GM12891 (cell line): ENCODE measurements around the gene TTLL3.
A peak's percentile ranks its signal among the peaks of the same experiment; 100 is the strongest.

Source experiments
- DNase-seq: peaks from one replicate; pipeline ENCODE4 v3.0.0; 2011; ENCODE audit warnings: low spot score; ENCODE audit not compliant: insufficient read length
- FAIRE-seq: peaks from 2 replicates; lab custom pipeline; 2011; peaks lifted over from hg19 to GRCh38; lab: Jason Lieb, UNC
- PAX5 ChIP-seq: IDR thresholded peaks from 2 replicates; pipeline ENCODE4 v1.6.1; 2011; ENCODE audit warnings: low read length, moderate library complexity, mild to moderate bottlenecking; ENCODE audit not compliant: insufficient read depth, severe bottlenecking
- POLR2A ChIP-seq: IDR thresholded peaks from 2 replicates; pipeline ENCODE4 v1.6.1; 2011; ENCODE audit warnings: low read depth, low read length, control low read depth
- POLR2AphosphoS5 ChIP-seq: IDR thresholded peaks from 2 replicates; pipeline ENCODE4 v1.6.1; 2011; ENCODE audit warnings: low read depth, low read length, control low read depth
- POU2F2 ChIP-seq: IDR thresholded peaks from 2 replicates; pipeline ENCODE4 v1.6.1; 2011; ENCODE audit warnings: low read depth, mild to moderate bottlenecking, control low read depth, low read length, moderate library complexity
- SPI1 ChIP-seq: IDR thresholded peaks from 2 replicates; pipeline ENCODE4 v1.6.1; 2011; ENCODE audit warnings: low read depth, low read length, control low read depth
- TAF1 ChIP-seq: IDR thresholded peaks from 2 replicates; pipeline ENCODE4 v1.6.1; 2011; ENCODE audit warnings: low read depth, low read length, control low read depth

The TTLL3 gene

DNA sequence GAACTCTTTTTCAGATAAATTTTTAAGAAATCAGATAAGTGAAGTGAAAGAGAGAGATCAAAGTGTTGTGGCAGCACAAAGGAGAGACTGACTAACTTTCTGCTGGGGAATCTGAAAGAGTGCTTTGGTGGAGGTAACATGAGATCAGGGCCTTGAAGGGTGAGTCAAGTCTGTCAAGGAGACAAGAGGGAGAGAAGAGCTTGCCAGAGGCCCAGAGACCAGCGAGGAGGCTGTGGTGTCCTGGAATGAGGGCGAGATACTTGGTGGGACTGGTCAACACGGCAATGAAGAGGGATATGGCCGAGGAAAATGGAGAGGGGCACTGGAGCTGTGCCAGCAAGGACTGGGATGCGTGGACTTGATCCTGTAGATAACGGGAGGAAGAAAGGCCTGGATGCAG, 22.3 kb upstream of the TTLL3 start:
- DNase-seq (no peak), FAIRE-seq (no peak)
- TF ChIP-seq TAF1 (no peak), SPI1 (no peak)

DNA sequence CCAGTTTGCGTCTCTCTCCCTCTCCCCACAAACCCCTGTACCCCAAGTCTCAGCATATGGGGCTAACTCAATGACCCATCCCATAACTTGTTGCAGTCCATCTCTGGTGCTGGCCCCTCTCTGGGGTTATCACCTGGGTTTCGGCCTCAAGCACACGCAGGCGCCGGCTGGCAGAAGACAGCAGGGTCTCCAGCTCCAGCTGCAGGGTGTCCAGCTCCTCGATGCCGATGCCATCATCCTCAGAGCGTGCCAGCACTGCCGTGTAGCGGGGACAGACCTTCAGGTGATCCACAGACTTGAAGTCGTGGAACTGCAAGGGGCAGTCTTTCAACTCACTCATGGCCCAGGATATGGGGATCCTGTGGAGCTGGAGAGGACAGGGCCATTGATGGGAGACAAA, 18.9 kb upstream of the TTLL3 start:
- no peak for DNase-seq
- FAIRE-seq: no peak
- TF ChIP-seq PAX5: no peak
- TF ChIP-seq SPI1: no peak
- no peak for TF ChIP-seq TAF1

GRCh38 chr3:9791790-9792404, 18.2 kb upstream of the TTLL3 start:
- no peak for FAIRE-seq
- TF ChIP-seq POLR2A (peak; percentile 9), TAF1 (no peak)
- no peak for DNase-seq

DNA sequence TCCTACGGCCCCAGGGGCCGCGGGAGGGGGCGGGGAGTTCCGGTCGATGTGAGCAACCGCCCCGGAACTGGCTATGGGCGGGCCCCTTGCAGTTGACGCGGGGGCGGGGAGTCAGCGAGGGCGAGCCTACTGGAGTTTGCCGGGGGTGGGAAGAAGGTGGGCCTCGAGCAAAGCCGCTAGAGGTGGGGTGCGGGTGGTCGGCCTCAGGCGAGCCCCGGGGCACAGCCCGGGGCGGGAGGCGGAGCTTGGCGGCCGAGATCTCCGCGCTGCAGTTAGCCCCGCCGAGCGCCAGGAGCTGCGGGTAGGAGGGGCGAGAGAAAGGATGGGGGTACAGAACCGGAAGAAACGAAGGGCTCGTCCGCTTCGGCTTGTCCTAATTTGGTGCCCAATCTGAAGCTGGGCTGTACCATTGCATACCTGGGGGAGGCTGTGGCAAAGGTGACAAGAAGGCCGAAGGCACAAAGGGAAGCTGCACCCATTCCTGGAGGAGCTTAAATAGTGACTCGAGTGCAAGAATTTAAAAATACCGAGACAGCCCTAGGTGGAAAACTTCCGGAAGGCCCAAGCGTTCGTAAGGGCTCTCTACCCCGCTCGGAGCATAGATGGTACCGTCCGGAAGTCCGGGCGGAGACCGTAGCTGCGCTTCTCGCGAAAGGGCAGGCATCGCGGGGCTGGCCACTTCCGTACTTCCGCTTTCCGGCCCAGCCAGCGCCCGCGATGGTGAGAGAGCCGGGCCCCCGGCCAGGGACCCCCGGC, 17.5 kb upstream of the TTLL3 start, which contains the start of the genes ARPC4 and TADA3:
ARPC4 (plus strand) TSS at position 678 of the 756 bp plus-strand sequence; CDS start at position 718, 40 bp downstream.
TADA3 (minus strand) TSS at position 69 of the 756 bp plus-strand sequence. CDS start 1,007 bp downstream, outside the sequence.
- DNase-seq (peak; percentile 84), FAIRE-seq (peak; percentile 87)
- TF ChIP-seq PAX5 (no peak), POU2F2 (peak; percentile 29; the same call in 1 of the 2 replicates), POLR2AphosphoS5 (peak; percentile 81; the same call in 1 of the 2 replicates), TAF1 (peak; percentile 85), POLR2A (peak; percentile 15), SPI1 (peak; percentile 74)

DNA sequence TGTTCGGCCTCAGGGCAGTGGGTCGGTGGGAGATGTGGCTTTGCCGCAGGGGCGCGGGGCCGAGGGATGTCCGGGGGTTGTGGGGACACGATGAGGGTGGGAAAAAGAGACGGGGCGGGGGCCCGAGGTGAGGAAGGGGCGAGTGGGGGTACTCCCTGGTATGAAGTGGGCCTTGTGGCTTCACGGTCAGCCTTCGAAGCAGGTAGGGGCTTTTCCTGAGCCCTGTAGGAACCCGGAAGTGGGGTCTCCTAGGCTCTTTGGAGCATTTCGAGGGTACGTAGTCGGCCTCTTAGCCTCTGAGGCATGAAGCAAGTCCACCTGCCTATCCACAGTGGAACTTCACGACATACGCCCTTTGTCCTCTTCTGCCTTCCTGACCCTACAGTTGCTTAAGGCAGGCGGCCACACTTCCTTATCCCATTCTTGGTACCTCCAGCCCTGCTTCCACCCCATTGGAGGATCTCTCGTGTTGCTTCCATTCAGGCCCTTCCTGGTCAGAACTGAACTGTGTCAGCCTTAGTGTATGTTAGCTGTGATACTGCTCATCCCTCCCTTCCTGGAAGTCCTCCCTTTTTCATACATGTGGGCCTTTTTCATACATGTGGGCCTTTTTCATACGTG, 16.8 kb upstream of the TTLL3 start:
- DNase-seq (no peak), FAIRE-seq (peak; percentile 35)
- TF ChIP-seq POLR2A (peak; percentile 88), POLR2AphosphoS5 (peak; percentile 76), PAX5 (no peak)

DNA sequence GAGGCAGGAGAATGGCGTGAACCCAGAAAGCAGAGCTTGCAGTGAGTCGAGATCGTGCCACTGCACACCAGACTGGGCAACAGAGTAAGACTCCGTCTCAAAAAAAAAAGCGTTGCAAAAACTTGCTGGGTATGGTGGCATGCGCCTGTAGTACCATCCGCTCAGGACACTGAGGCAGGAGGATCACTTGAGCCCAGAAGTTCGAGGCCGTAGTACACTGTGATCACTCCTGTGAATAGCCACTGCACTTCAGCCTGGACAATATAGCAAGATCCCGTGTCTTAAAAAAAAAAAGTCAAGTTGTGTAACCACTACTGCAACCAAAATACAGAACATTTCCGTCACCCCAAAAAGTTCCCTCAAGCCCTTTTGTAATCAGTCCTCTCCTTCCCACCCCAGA, 15.7 kb upstream of the TTLL3 start:
- no peak for DNase-seq
- no peak for FAIRE-seq
- TF ChIP-seq POLR2A: 0 out of 2 replicates have a peak, but pooled peaks have one; percentile 20
- no peak for TF ChIP-seq PAX5
- no peak for TF ChIP-seq POLR2AphosphoS5
- TF ChIP-seq TAF1: no peak
- TF ChIP-seq SPI1: no peak

DNA sequence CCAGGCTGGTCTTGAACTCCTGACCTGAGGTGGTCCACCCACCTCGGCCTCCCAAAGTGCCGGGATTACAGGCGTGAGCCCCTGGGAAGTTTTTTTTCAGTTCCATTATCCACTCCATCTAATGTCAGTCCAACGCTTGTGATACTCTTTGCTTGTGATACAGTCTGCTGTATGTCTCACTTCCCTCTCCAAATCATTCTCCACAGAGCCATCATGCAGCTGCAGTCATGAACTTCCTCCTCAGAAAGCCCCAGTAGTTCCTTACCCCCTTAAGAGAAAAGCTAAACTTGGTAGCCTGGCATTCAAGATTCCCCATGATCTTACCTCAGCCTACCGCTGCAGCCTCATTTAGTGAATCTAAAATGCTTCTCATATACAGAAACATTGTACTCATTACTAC, 14.9 kb upstream of the TTLL3 start:
- no peak for FAIRE-seq
- no peak for DNase-seq
- TF ChIP-seq PAX5: no peak
- TF ChIP-seq TAF1: no peak
- no peak for TF ChIP-seq POLR2AphosphoS5
- no peak for TF ChIP-seq POLR2A
- TF ChIP-seq SPI1: peak; percentile 81
- TF ChIP-seq POU2F2: no peak

DNA sequence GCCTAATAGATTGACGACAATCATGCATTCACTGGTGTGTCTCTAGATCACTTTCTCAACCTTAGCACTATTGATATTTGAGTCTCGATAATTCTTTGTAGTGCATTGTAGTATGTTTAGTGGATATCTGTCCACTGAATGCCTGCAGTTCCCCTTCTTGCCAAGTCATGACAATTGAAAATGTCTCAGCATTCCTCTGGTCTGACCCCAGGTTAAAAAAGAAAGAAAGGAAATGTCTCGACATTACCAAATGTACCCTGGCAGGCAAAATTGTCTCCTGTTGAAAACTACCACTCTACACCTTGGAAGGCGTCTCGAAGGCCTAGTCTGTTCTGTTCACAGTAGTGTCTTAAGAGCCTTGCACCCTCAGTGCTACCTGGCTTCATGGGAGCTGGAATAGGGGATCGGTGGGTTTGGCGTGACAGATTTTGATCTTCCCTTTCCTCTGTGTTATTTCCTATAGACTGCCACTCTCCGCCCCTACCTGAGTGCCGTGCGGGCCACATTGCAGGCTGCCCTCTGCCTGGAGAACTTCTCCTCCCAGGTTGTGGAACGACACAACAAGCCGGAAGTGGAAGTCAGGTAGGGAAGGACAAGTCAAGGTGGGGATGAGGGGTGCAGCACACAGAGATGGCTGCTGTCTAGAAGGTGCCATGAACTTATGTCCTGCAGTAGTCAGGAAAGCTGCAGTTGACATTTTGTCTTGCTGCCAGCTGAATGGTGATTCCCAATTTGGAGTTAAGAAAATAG, 12.7 kb upstream of the TTLL3 start:
- TF ChIP-seq POU2F2 (no peak), POLR2A (no peak), SPI1 (no peak), POLR2AphosphoS5 (no peak), TAF1 (no peak), PAX5 (no peak)
- DNase-seq (no peak), FAIRE-seq (no peak)

- no peak for DNase-seq
- no peak for FAIRE-seq
- TF ChIP-seq PAX5 (no peak), POLR2A (no peak), POU2F2 (no peak), SPI1 (no peak), TAF1 (no peak), POLR2AphosphoS5 (no peak)
These were observed 9.5 kb upstream of the TTLL3 start for GRCh38 chr3:9800529-9800928.
